Panc1 (cell line): ENCODE data around the gene OR10R2. TPM values are rescaled to one million over a fixed set of nuclear protein-coding genes. Genes with fewer than 3 reads are reported as not detected.

Source experiments
- ATAC-seq: fragments of 200-7000 bp; cut with Tn5 transposase; 2 replicates; pipeline ENCODE4 v1.9.1; 2020; ENCODE audit warnings: mild to moderate bottlenecking, moderate library complexity
- BruUV-seq: library from RNA; stranded (reverse); fragments of 400-500 nt; replicated peaks from 2 replicates; lab custom pipeline; 2021; lab: Mats Ljungman, UMichigan
- CTCF ChIA-PET: fragments of 300-600 bp; sonication (Branson Sonifier 250); formaldehyde crosslinking; loops from one replicate; lab custom pipeline; 2022; ENCODE audit warnings: antibody characterized with exemption; lab: Charles Lee
- POLR2A ChIA-PET: fragments of 300-600 bp; sonication (Branson Sonifier 250); formaldehyde crosslinking; loops from one replicate; lab custom pipeline; 2022; ENCODE audit warnings: antibody characterized with exemption; lab: Charles Lee
- DNase-seq: peaks from one replicate; pipeline ENCODE4 v3.0.0-alpha.2; 2010; ENCODE audit warnings: low read depth, low spot score
- H3K27ac ChIP-seq: 2 replicates; pipeline ENCODE4 v1.5.1; 2011; ENCODE audit warnings: mild to moderate bottlenecking, low read length, inconsistent platforms
- H3K27me3 ChIP-seq: fragments of 200-500 bp; sonication (Bioruptor generic); 2 replicates; pipeline ENCODE4 v1.6.0; 2014; ENCODE audit warnings: low read length, inconsistent platforms; ENCODE audit not compliant: control insufficient read depth, insufficient read depth
- H3K36me3 ChIP-seq: fragments of 200-500 bp; sonication (Bioruptor generic); 2 replicates; pipeline ENCODE4 v1.5.1; 2014; ENCODE audit warnings: inconsistent platforms, mild to moderate bottlenecking, low read length, moderate library complexity; ENCODE audit not compliant: control insufficient read depth, insufficient read depth
- H3K4me1 ChIP-seq: 2 replicates; pipeline ENCODE4 v1.5.1; 2011; ENCODE audit warnings: inconsistent platforms, mild to moderate bottlenecking, low read length, moderate library complexity; ENCODE audit not compliant: control insufficient read depth, insufficient read depth
- H3K4me3 ChIP-seq, 2 experiments: 2 replicates each; pipeline ENCODE4 v1.5.1; 2011 to 2012; ENCODE audit warnings: low read depth in 2 of 2, low read length in 2 of 2, mild to moderate bottlenecking in 2 of 2, inconsistent platforms in 1 of 2, moderate library complexity in 1 of 2
- H3K9me3 ChIP-seq: fragments of 200-500 bp; sonication (Bioruptor generic); 2 replicates; pipeline ENCODE4 v1.5.1; 2014; ENCODE audit warnings: low read depth, mild to moderate bottlenecking, inconsistent platforms, low read length, moderate library complexity; ENCODE audit not compliant: control insufficient read depth, insufficient read depth
- POLR2AphosphoS5 ChIP-seq: IDR thresholded peaks from 2 replicates; pipeline ENCODE4 v1.6.1; 2012; ENCODE audit warnings: mild to moderate bottlenecking, low read depth, low read length, moderate library complexity
- SIN3A ChIP-seq: IDR thresholded peaks from 2 replicates; pipeline ENCODE4 v1.6.1; 2012; ENCODE audit warnings: low read depth, mild to moderate bottlenecking, low read length, moderate library complexity, borderline replicate concordance; ENCODE audit not compliant: insufficient read depth
- TCF7L2 ChIP-seq: IDR thresholded peaks from 2 replicates; pipeline ENCODE4 v1.6.1; 2011; ENCODE audit warnings: mild to moderate bottlenecking, low read depth, low read length, inconsistent platforms
- in situ Hi-C: cut with HindIII; loops from 2 replicates; pipeline ENCODE4 v1.10.0; 2016; ENCODE audit warnings: low sequenced_read_pairs, low pct_unique_long_range_greater_than_20kb
- intact Hi-C: fragments of 100-400 bp; cut with micrococcal nuclease; formaldehyde crosslinking; loops from one replicate; pipeline ENCODE4 v1.10.0; 2022; ENCODE audit not compliant: unreplicated experiment
- total RNA-seq: library from RNA; stranded (reverse); gene quantifications from one replicate; pipeline ENCODE4 v1.2.1, GENCODE V29; 2021; ENCODE audit not compliant: unreplicated experiment
- TF ChIP-seq, protein P1 (sequence below), 2 experiments: IDR thresholded peaks; 2 replicates each; pipeline ENCODE4 v1.6.1; 2011 to 2012; ENCODE audit warnings: low read depth in 2 of 2, control low read depth in 1 of 2, low read length in 1 of 2, mild to moderate bottlenecking in 1 of 2, moderate library complexity in 1 of 2; ENCODE audit not compliant: insufficient read depth in 1 of 2
- TF ChIP-seq, protein P2 (sequence below): fragments of 450-650 bp; IDR thresholded peaks from 2 replicates; pipeline ENCODE4 v1.5.1; 2017; ENCODE audit warnings: mild to moderate bottlenecking

OR10R2 gene
- total RNA-seq, 1 experiment from 2014 or later, result not detected

DNA sequence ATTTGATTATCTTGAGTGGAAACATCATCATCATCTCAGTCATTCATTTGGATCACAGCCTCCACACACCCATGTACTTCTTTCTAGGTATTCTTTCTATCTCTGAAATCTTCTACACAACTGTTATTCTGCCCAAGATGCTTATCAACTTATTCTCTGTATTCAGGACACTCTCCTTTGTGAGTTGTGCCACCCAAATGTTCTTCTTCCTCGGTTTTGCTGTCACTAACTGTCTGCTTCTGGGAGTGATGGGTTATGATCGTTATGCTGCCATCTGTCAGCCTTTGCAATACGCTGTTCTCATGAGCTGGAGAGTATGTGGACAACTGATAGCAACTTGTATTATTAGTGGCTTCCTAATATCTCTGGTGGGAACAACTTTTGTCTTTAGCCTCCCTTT, 19.3 kb downstream of the OR10R2 start:
- DNase-seq, result no peak
- Histone ChIP-seq H3K27me3 (no peaks in the 10 kb centered on the region), H3K9me3 (no peaks in the 10 kb centered on the region), H3K27ac (no peak overlapping the region), H3K4me3 (no peak overlapping the region), H3K4me1 (no peaks in the 10 kb centered on the region), H3K36me3 (no peaks in the 10 kb centered on the region)
- no peak for TF ChIP-seq POLR2AphosphoS5
- no peak for TF ChIP-seq TCF7L2
- TF ChIP-seq, protein P1, sequence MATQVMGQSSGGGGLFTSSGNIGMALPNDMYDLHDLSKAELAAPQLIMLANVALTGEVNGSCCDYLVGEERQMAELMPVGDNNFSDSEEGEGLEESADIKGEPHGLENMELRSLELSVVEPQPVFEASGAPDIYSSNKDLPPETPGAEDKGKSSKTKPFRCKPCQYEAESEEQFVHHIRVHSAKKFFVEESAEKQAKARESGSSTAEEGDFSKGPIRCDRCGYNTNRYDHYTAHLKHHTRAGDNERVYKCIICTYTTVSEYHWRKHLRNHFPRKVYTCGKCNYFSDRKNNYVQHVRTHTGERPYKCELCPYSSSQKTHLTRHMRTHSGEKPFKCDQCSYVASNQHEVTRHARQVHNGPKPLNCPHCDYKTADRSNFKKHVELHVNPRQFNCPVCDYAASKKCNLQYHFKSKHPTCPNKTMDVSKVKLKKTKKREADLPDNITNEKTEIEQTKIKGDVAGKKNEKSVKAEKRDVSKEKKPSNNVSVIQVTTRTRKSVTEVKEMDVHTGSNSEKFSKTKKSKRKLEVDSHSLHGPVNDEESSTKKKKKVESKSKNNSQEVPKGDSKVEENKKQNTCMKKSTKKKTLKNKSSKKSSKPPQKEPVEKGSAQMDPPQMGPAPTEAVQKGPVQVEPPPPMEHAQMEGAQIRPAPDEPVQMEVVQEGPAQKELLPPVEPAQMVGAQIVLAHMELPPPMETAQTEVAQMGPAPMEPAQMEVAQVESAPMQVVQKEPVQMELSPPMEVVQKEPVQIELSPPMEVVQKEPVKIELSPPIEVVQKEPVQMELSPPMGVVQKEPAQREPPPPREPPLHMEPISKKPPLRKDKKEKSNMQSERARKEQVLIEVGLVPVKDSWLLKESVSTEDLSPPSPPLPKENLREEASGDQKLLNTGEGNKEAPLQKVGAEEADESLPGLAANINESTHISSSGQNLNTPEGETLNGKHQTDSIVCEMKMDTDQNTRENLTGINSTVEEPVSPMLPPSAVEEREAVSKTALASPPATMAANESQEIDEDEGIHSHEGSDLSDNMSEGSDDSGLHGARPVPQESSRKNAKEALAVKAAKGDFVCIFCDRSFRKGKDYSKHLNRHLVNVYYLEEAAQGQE (IDR thresholded peaks at IDR 0.05; ENCODE audit: insufficient read depth in 1 of 2, low read depth in 2 of 2, low read length in 1 of 2), result no peak
- in situ Hi-C loops, result no loop called here
- ChIA-PET POLR2A (no interaction called here), CTCF (no interaction called here)
- intact Hi-C loops, result no loop called here
- no TSS peak for BruUV-seq
- no peak for ATAC-seq

DNA sequence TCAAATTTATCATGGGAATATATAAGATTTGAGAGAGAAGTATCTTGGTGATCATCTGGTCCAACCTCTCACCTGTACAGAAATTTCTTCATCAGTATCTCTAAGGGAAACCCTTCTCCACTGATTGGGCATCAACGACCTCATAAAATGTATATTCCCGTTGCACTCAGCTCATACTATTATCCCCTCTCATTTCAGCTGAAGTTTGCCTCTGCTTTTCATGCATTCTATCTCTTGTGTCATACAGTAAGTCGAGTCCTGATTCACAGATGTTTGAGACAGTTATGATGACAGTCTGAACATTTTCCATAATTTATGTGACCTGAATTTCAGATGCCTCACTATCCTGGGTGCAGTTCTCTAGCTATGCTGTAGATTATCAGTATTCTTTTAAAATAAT, 21.0 kb downstream of the OR10R2 start:
- BruUV-seq, result no TSS peak
- H3K4me3 ChIP-seq, result no peak overlapping the region
- ATAC-seq (no peak), DNase-seq (no peak)
- in situ Hi-C loops, result no loop called here
- no peaks in the 10 kb centered on the region for H3K27me3 ChIP-seq
- POLR2A ChIA-PET, result no interaction called here
- CTCF ChIA-PET, result no interaction called here
- H3K36me3 ChIP-seq, result no peaks in the 10 kb centered on the region
- intact Hi-C loops, result no loop called here
- no peaks in the 10 kb centered on the region for H3K4me1 ChIP-seq
- TF ChIP-seq POLR2AphosphoS5, result no peak
- TF ChIP-seq, protein P1 (IDR thresholded peaks at IDR 0.05; ENCODE audit: insufficient read depth in 1 of 2, low read depth in 2 of 2, low read length in 1 of 2), result no peak
- TF ChIP-seq TCF7L2, result no peak
- TF ChIP-seq, protein P2, sequence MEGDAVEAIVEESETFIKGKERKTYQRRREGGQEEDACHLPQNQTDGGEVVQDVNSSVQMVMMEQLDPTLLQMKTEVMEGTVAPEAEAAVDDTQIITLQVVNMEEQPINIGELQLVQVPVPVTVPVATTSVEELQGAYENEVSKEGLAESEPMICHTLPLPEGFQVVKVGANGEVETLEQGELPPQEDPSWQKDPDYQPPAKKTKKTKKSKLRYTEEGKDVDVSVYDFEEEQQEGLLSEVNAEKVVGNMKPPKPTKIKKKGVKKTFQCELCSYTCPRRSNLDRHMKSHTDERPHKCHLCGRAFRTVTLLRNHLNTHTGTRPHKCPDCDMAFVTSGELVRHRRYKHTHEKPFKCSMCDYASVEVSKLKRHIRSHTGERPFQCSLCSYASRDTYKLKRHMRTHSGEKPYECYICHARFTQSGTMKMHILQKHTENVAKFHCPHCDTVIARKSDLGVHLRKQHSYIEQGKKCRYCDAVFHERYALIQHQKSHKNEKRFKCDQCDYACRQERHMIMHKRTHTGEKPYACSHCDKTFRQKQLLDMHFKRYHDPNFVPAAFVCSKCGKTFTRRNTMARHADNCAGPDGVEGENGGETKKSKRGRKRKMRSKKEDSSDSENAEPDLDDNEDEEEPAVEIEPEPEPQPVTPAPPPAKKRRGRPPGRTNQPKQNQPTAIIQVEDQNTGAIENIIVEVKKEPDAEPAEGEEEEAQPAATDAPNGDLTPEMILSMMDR, result no peak
- TF ChIP-seq SIN3A, result no peak
- H3K27ac ChIP-seq, result no peak overlapping the region
- H3K9me3 ChIP-seq, result no peaks in the 10 kb centered on the region
